Astrocyte of the cerebellum (primary cell): ENCODE results near the gene RCE1.

Experiments
- DNase-seq: peaks from one replicate; pipeline ENCODE4 v3.0.0-alpha.2; 2011; ENCODE audit warnings: low read depth
- H3K4me3 ChIP-seq: 2 replicates; pipeline ENCODE4 v1.5.1; 2011; ENCODE audit warnings: mild to moderate bottlenecking, low read depth, low read length, moderate library complexity
- in situ Hi-C: cut with HindIII; loops from 2 replicates; pipeline ENCODE4 v1.10.0; 2017; ENCODE audit warnings: low sequenced_read_pairs
- TF ChIP-seq, protein P1 (sequence below): IDR thresholded peaks from 2 replicates; pipeline ENCODE4 v1.5.1; 2012; ENCODE audit warnings: low read length, low read depth, moderate library complexity, mild to moderate bottlenecking; ENCODE audit errors: missing control alignments

Gene RCE1

DNA sequence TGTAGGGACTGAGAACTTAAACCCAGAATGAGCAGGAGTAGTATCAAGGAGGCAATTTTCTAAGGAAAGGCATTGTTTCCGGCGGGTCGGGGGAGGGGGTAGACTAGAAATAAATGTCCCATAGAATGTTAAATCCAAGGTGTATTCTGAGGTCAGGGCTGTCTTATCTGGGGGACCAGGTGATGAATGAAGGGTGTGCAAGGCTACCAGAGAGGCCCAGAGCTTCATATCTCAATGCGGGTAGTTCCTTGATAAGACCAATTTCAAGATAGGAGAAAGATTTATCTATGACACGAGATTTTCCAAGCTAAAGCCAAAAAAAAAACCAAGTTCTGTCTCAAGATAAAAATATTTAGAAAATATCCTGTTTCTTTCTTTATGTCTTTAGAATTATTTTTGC is 8.3 kb upstream of the RCE1 start:
- TF ChIP-seq, protein P1, sequence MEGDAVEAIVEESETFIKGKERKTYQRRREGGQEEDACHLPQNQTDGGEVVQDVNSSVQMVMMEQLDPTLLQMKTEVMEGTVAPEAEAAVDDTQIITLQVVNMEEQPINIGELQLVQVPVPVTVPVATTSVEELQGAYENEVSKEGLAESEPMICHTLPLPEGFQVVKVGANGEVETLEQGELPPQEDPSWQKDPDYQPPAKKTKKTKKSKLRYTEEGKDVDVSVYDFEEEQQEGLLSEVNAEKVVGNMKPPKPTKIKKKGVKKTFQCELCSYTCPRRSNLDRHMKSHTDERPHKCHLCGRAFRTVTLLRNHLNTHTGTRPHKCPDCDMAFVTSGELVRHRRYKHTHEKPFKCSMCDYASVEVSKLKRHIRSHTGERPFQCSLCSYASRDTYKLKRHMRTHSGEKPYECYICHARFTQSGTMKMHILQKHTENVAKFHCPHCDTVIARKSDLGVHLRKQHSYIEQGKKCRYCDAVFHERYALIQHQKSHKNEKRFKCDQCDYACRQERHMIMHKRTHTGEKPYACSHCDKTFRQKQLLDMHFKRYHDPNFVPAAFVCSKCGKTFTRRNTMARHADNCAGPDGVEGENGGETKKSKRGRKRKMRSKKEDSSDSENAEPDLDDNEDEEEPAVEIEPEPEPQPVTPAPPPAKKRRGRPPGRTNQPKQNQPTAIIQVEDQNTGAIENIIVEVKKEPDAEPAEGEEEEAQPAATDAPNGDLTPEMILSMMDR, result no peak
- no peak overlapping the region for H3K4me3 ChIP-seq
- DNase-seq, result no peak
- in situ Hi-C loops, result no loop called here

DNA sequence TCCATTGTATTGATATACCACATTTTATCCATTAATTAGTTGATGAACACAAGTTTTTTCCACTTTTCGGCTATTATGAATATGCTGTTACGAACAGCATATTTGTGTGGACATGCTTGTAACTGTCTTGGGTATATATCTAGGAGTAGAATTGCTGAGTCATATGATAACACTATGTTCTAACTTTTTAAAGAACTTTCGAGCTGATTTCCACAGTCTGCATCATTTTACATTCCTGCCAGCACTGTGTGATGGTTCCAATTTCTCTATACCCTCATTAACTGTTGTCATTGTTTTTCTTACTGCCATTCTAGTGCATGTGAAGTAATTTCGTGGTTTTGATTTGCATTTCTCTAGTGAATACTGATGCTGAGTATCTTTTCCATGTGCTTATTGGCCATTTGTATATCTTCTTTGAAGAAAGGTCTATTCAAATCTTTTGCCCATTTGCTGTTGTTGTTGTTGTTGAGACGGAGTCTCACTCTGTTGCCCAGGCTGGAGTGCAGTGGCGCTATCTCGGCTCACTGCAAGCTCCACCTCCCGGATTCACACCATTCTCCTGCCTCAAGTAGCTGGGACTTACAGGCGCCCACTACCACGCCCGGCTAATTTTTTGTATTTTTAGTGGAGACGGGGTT is 7.4 kb upstream of the RCE1 start:
- H3K4me3 ChIP-seq, result no peak overlapping the region
- TF ChIP-seq, protein P1, result no peak
- no peak for DNase-seq
- in situ Hi-C loops, result no loop called here

- TF ChIP-seq, protein P1, result no peak
- in situ Hi-C loops, result no loop called here
- H3K4me3 ChIP-seq, result no peak overlapping the region
- DNase-seq, result no peak
These were observed 2.7 kb upstream of the RCE1 start for GRCh38 chr11:66840317-66841091.

DNA sequence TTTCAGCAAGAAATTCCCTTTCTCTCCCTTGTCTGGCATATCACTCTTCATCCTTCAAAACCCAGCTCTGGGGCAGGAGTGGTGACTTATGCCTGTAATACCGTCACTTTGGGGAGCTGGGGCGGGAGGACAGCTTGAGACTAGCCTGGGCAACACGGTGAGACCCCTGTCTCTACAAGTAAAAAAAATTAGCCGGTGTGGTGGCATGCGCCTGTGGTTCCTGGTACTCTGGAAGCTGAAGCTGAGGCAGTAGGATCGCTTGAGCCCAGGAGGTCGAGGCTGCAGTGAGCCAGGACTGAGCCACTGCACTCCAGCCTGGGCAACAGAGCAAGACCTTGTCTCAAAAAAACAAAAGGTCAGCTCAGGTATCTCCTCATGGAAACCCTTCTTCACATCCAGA is 1.4 kb upstream of the RCE1 start:
- peak overlapping the region; percentile 98 for H3K4me3 ChIP-seq
- TF ChIP-seq, protein P1, result no peak
- DNase-seq, result no peak
- in situ Hi-C loops, result no loop called here

GRCh38 chr11:66842501-66842895 is 743 bp upstream of the RCE1 start:
- in situ Hi-C loops, result no loop called here
- no peak for DNase-seq
- TF ChIP-seq, protein P1, result no peak
- H3K4me3 ChIP-seq, result peak overlapping the region; percentile 98

DNA sequence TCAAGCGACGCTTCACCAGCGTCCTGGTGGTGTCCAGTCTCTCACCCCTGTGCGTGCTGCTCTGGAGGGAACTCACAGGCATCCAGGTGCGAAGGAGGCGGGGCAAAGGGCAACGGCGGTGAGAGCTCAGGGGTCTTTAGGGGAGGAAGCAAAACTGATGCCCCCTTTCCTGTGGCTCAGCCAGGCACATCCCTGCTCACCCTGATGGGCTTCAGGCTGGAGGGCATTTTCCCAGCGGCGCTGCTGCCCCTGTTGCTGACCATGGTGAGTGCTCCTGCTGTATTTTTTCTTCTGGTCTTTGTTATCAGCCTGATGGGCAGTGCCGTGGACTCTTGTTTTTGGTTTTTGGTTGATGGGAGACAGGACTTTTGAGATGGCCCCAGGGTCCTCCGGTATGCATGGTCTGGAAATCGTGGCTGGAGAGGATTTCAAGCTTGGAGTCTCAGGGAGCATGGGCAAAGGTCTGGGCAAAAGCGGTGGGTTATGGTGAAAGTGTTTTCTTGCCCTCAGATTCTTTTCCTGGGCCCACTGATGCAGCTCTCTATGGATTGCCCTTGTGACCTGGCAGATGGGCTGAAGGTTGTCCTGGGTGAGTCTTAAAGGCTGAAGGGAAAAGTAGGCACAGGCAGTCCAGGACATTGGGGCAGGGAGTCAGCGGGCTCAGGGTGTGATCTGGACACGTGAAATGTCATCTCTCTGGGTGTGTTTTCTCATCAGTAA is 695 bp downstream of the RCE1 start:
- no peak for DNase-seq
- TF ChIP-seq, protein P1, result no peak
- H3K4me3 ChIP-seq, result peak overlapping the region; percentile 98
- in situ Hi-C loops, result no loop called here
